ENCODE results near the gene NAALADL2.

Gene NAALADL2

DNA sequence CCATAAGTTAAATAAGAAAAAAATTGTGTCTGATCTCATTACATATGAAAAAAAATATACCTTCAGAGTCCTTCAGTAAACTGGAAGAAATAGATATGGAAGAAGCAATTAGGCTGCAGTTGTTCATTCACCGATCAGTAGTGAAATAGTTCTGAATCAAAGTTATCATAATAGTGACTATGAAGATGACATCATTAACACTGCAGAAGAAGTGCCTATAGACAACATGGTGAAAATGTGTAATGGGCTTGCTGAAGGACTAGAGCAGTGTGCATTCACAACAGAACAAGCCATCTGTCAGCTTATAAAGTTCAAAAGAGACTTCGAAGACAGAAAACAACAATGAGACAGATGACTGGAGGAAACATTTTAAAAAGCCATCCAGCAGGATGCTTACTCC lies 144.5 kb downstream of the NAALADL2 start:
- no peak overlapping the region for H3K4me3 ChIP-seq (replicated peaks; ENCODE audit: low read depth, low read length)
- DNase-seq (ENCODE audit: low read depth) = no peak
- no peak for TF ChIP-seq CTCF (IDR thresholded peaks at IDR 0.05; ENCODE audit: low read length, missing control alignments)

DNA sequence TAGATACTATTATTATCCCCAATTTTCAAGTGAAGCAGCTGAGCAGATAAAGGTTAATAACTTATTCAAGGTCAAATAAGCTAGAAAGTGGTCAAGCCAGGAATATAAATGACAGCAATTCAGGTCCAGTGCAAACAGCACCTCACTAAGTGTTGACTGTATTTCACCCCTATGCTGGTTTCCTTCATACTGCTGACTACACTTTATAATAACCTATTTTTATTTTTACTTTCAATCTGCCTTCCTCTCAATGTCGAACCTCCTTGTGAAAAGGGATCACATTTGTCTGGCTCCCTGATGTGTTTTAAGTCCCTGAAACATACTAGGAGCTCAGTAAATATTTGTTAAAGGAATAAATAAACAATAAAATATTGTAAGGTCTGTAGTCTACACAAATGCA lies 146.1 kb downstream of the NAALADL2 start:
- DNase-seq (ENCODE audit: low read depth) = no peak
- no peak for TF ChIP-seq CTCF (IDR thresholded peaks at IDR 0.05; ENCODE audit: low read length, missing control alignments)
- H3K4me3 ChIP-seq (replicated peaks; ENCODE audit: low read depth, low read length) = no peak overlapping the region

DNA sequence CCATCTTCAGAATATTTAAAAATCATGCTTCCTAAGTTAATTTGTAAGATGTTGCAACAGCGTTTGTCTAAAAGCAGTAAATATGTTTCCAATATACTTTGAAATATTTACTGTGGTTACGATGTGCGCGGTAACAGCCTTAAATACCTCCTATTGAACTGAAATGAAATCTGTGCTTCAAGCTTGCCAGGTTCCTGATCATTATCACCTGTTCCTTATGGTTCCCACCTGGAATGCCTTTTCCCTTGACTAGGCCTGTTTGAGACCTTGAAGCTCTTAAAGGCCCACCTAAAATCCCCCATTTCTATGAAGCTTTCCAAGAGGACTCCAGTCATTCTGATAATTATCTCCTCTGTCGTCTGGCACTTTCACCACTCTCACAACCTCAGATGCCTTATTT lies 146.7 kb downstream of the NAALADL2 start:
- no peak overlapping the region for H3K4me3 ChIP-seq (replicated peaks; ENCODE audit: low read depth, low read length)
- TF ChIP-seq CTCF (IDR thresholded peaks at IDR 0.05; ENCODE audit: low read length, missing control alignments) = no peak
- no peak for DNase-seq (ENCODE audit: low read depth)

DNA sequence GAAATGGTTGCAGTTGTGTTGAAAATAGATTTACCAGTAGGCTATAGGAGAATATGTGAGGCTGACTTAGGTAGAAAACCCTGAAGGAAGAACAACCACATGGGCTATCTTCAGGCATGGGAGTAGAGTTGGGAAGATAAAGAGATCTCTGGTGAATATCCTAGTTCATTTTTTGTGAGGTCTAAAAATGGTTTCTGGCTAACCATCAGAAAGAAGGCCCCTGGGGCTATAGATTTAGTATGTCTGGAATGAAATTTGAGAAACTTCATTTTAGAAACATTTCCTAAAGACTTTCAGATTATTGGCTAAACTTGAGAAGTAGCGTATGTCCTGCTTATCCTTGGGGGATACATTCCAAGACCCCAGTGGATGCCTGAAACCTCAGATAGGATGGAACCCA lies 148.2 kb downstream of the NAALADL2 start:
- no peak for TF ChIP-seq CTCF (IDR thresholded peaks at IDR 0.05; ENCODE audit: low read length, missing control alignments)
- DNase-seq (ENCODE audit: low read depth) = no peak
- H3K4me3 ChIP-seq (replicated peaks; ENCODE audit: low read depth, low read length) = no peak overlapping the region

GRCh38 chr3:175009295-175009694 lies 150.2 kb downstream of the NAALADL2 start:
- H3K4me3 ChIP-seq (replicated peaks; ENCODE audit: low read depth, low read length) = no peak overlapping the region
- no peak for DNase-seq (ENCODE audit: low read depth)
- no peak for TF ChIP-seq CTCF (IDR thresholded peaks at IDR 0.05; ENCODE audit: low read length, missing control alignments)

GRCh38 chr3:175015056-175015635 lies 156.0 kb downstream of the NAALADL2 start:
- no peak for DNase-seq (ENCODE audit: low read depth)
- no peak for TF ChIP-seq CTCF (IDR thresholded peaks at IDR 0.05; ENCODE audit: low read length, missing control alignments)
- H3K4me3 ChIP-seq (replicated peaks; ENCODE audit: low read depth, low read length) = no peak overlapping the region

- H3K4me3 ChIP-seq (replicated peaks; ENCODE audit: low read depth, low read length) = no peak overlapping the region
- no peak for TF ChIP-seq CTCF (IDR thresholded peaks at IDR 0.05; ENCODE audit: low read length, missing control alignments)
- no peak for DNase-seq (ENCODE audit: low read depth)
These were observed 160.0 kb downstream of the NAALADL2 start for GRCh38 chr3:175018946-175019727.
